HepG2 (cell line): ENCODE results near the gene ZNF221. TPM values are rescaled to one million over a fixed set of nuclear protein-coding genes. Genes with fewer than 3 reads are reported as not detected.

Experiments used
- ATAC-seq: fragments of 200-7000 bp; cut with Tn5 transposase; 3 replicates; pipeline ENCODE4 v1.9.1; 2020; ENCODE audit warnings: mild to moderate bottlenecking, moderate library complexity
- BruUV-seq: library from RNA; stranded (reverse); fragments of 400-500 nt; replicated peaks from 2 replicates; lab custom pipeline; 2021; lab: Mats Ljungman, UMichigan
- CTCF ChIA-PET: fragments of 300-600 bp; formaldehyde crosslinking; extraction: SDS; loops from one replicate; lab custom pipeline; 2021; ENCODE audit warnings: low total read pairs, inconsistent platforms, low intra/inter-chr PET ratio; lab: Yijun Ruan, JAX
- POLR2A ChIA-PET: fragments of 350-600 bp; sonication (Branson Sonifier 250); formaldehyde crosslinking; loops from one replicate; lab custom pipeline; 2020; ENCODE audit warnings: antibody characterized with exemption, inconsistent platforms; lab: Yijun Ruan, JAX
- DNase-seq: peaks from one replicate; pipeline ENCODE4 v3.0.0-alpha.2; 2015; ENCODE audit warnings: low spot score
- FAIRE-seq: peaks from 3 replicates; lab custom pipeline; 2011; peaks lifted over from hg19 to GRCh38; lab: Jason Lieb, UNC
- H2AFZ ChIP-seq: one replicate; pipeline ENCODE4 v1.6.1; 2011; ENCODE audit warnings: low read length, inconsistent platforms
- H3K27ac ChIP-seq: fragments of 300-600 bp; 3 replicates; pipeline ENCODE4 v1.8.0; 2011; ENCODE audit warnings: mixed run types, mild to moderate bottlenecking, mixed read lengths, low read length, inconsistent platforms; ENCODE audit not compliant: insufficient read depth; ENCODE audit errors: extremely low read length
- H3K27me3 ChIP-seq, 2 experiments: fragments of 200-600 bp in 1 of 2; 2 replicates in 1 of 2; 3 replicates in 1 of 2; pipeline versions ENCODE4 v1.6.0 to v1.8.0; 2011; ENCODE audit warnings: low read length in 2 of 2, mild to moderate bottlenecking in 2 of 2, moderate library complexity in 2 of 2, inconsistent platforms in 1 of 2; ENCODE audit not compliant: insufficient read depth in 2 of 2, control insufficient read depth in 1 of 2
- H3K36me3 ChIP-seq, 2 experiments: fragments of 200-600 bp in 1 of 2; replicated peaks in 1 of 2; 2 replicates in 1 of 2; 3 replicates in 1 of 2; pipeline versions ENCODE4 v1.5.1 to v1.8.0; 2011; ENCODE audit warnings: low read length in 2 of 2, inconsistent platforms in 1 of 2; ENCODE audit not compliant: insufficient read depth in 2 of 2, control insufficient read depth in 1 of 2
- H3K4me1 ChIP-seq: 2 replicates; pipeline ENCODE4 v1.5.1; 2012; ENCODE audit warnings: low read length, inconsistent platforms; ENCODE audit not compliant: insufficient read depth
- H3K4me2 ChIP-seq: 2 replicates; pipeline ENCODE4 v1.6.0; 2011; ENCODE audit warnings: low read depth, low read length, inconsistent platforms
- H3K4me3 ChIP-seq, 3 experiments: fragments of 200-600 bp in 1 of 3; sonication (generic), shearing (Covaris generic) in 1 of 3; replicated peaks in 1 of 3; 2 replicates each; pipeline ENCODE4 v1.5.1; 2011 to 2016; ENCODE audit warnings: low read length in 3 of 3, inconsistent platforms in 2 of 3, low read depth in 2 of 3, mild to moderate bottlenecking in 2 of 3, control low read depth in 1 of 3, mixed read lengths in 1 of 3; ENCODE audit not compliant: insufficient read depth in 1 of 3
- H3K79me2 ChIP-seq: one replicate; pipeline ENCODE4 v1.6.1; 2011; ENCODE audit warnings: low read length, inconsistent platforms; ENCODE audit not compliant: insufficient read depth
- H3K9ac ChIP-seq: 2 replicates; pipeline ENCODE4 v1.6.0; 2011; ENCODE audit warnings: mild to moderate bottlenecking, low read depth, low read length, inconsistent platforms; ENCODE audit not compliant: insufficient read depth
- H3K9me3 ChIP-seq: 2 replicates; pipeline ENCODE4 v1.5.1; 2012; ENCODE audit warnings: mild to moderate bottlenecking, low read length
- H4K20me1 ChIP-seq: 2 replicates; pipeline ENCODE4 v1.6.0; 2011; ENCODE audit warnings: inconsistent platforms, mild to moderate bottlenecking, low read length, moderate library complexity; ENCODE audit not compliant: insufficient read depth
- ATF6 ChIP-seq: sonication (generic); formaldehyde crosslinking; conservative IDR thresholded peaks from 2 replicates; pipeline ENCODE4 v1.4.0; 2020; ENCODE audit warnings: missing genetic modification reagents
- PHF8 ChIP-seq: sonication (generic); formaldehyde crosslinking; IDR thresholded peaks from 2 replicates; pipeline ENCODE4 v1.5.0; 2020; ENCODE audit warnings: missing genetic modification reagents
- XBP1 ChIP-seq: sonication (generic); formaldehyde crosslinking; IDR thresholded peaks from 2 replicates; pipeline ENCODE4 v1.5.0; 2020; ENCODE audit warnings: missing genetic modification reagents
- ZBTB25 ChIP-seq: IDR thresholded peaks from 2 replicates; pipeline ENCODE4 v1.6.1; 2018; ENCODE audit warnings: missing genetic modification reagents
- ZNF609 ChIP-seq: sonication (generic); formaldehyde crosslinking; IDR thresholded peaks from 2 replicates; pipeline ENCODE4 v1.4.0; 2020; ENCODE audit warnings: mild to moderate bottlenecking, missing genetic modification reagents, borderline replicate concordance
- ZNF614 ChIP-seq: IDR thresholded peaks from 2 replicates; pipeline ENCODE4 v1.6.1; 2018; ENCODE audit warnings: missing biosample characterization, missing genetic modification reagents, inconsistent platforms, borderline replicate concordance
- WGBS: methylation state at CpG from one replicate; pipeline ENCODE4 v1.1.6; 2017; ENCODE audit warnings: low lambda C conversion rate; 5-methylcytosine and 5-hydroxymethylcytosine counted together
- in situ Hi-C: cut with HindIII; loops from 2 replicates; pipeline ENCODE4 v1.10.0; 2017; ENCODE audit warnings: low pct_unique_long_range_greater_than_20kb; ENCODE audit not compliant: extremely low pct_ligation_motif_present
- intact Hi-C: fragments of 100-400 bp; cut with micrococcal nuclease; formaldehyde crosslinking; loops from one replicate; pipeline ENCODE4 v1.10.0; 2022; ENCODE audit not compliant: unreplicated experiment
- polyA plus RNA-seq, 8 experiments: library from polyadenylated mRNA; depleted of rRNA in 3 of 8; stranded (reverse) in 7 of 8; unstranded in 1 of 8; fragments of >200 nt; fragmentation: Illumina TruSeq in 4 of 8; extraction: Trizol in 4 of 8; gene quantifications; 2 replicates each; pipeline versions ENCODE4 v1.2.1 to v1.2.3, GENCODE V29; 2011 to 2016; ENCODE audit warnings: low read depth in 4 of 8, missing spikeins in 1 of 8, mixed read lengths in 1 of 8; ENCODE audit not compliant: insufficient read depth in 1 of 8
- total RNA-seq, 5 experiments: library from RNA; depleted of rRNA; stranded (reverse); fragments of >200 nt; fragmentation: Illumina TruSeq; extraction: Trizol; gene quantifications; 2 replicates each; pipeline ENCODE4 v1.2.3, GENCODE V29; 2016; ENCODE audit warnings: low read depth in 1 of 5

Gene ZNF221
- total and polyA plus RNA-seq, 2 of the 13 experiments (the other 11 are each of a cell fraction or from before 2014, with no cell fraction given), result 0.48 to 3.4 TPM

- in situ Hi-C loops, result no loop called here
- CTCF ChIA-PET, result no interaction called here
Observed at GRCh38 chr19:43984687-43985000, 33.6 kb downstream of the ZNF221 start.

More at GRCh38 chr19:43984687-43985000, 33.6 kb downstream of the ZNF221 start:
- peak overlapping the region; percentile 68 for H3K4me2 ChIP-seq
- no peaks in the 10 kb centered on the region for H3K4me1 ChIP-seq
- no peaks in the 10 kb centered on the region for H4K20me1 ChIP-seq
- H2AFZ ChIP-seq, result peak overlapping the region; percentile 85
- POLR2A ChIA-PET, result interaction anchor here (1.1 to 1.2 kb wide), 2 partner anchors 17 to 50 kb away, joined by 3 read pairs; partner anchors contain the start of gene ZNF45
- FAIRE-seq, result no peak
- intact Hi-C loops, result loop anchor here (10.0 kb wide), 1 partner anchor 110 kb away; the partner anchor contains the start of gene ZNF224
- BruUV-seq, result TSS peak; percentile 58
- ATAC-seq, result peak; percentile 74
- WGBS, result 14% methylated on average over 8 of the region's 14 CpGs
- H3K79me2 ChIP-seq, result no peaks in the 10 kb centered on the region
- no peak for TF ChIP-seq ZBTB25 (CRISPR knock-in tag)
- TF ChIP-seq XBP1 (CRISPR knock-in tag), result no peak
- no peak for TF ChIP-seq ATF6
- no peak for TF ChIP-seq ZNF609 (CRISPR knock-in tag)
- peak; percentile 2; the same call in 1 of the 2 replicates for TF ChIP-seq PHF8 (CRISPR knock-in tag)
- TF ChIP-seq ZNF614 (CRISPR knock-in tag), result no peak
- H3K27ac ChIP-seq, result no peak overlapping the region
- H3K9ac ChIP-seq, result peak overlapping the region; percentile 73
- H3K27me3 ChIP-seq, result no peaks in the 10 kb centered on the region; a peak in 1 of 5 replicates
- H3K9me3 ChIP-seq, result no peaks in the 10 kb centered on the region
- no peak for DNase-seq
- H3K4me3 ChIP-seq, result peak overlapping the region; percentile 67 to 79 (median 78)
- H3K36me3 ChIP-seq, result peaks cover 0 to 6% of the 10 kb centered on the region in 2 experiments; a peak in 1 of 5 replicates
